H1 (cell line): ENCODE results near the gene KRTCAP2. TPM values are rescaled to one million over a fixed set of nuclear protein-coding genes. Genes with fewer than 3 reads are reported as not detected.
A peak's percentile ranks its signal among the peaks of the same experiment; 100 is the strongest.

Source experiments
- CTCF ChIA-PET: fragments of 300-600 bp; sonication (Branson Sonifier 250); formaldehyde crosslinking; loops from one replicate; lab custom pipeline; 2021; ENCODE audit not compliant: partially characterized antibody; lab: Charles Lee
- POLR2A ChIA-PET: fragments of 300-600 bp; sonication (Branson Sonifier 250); formaldehyde crosslinking; loops from one replicate; lab custom pipeline; 2021; ENCODE audit warnings: inconsistent platforms; ENCODE audit not compliant: partially characterized antibody; lab: Charles Lee
- DNase-seq, 2 experiments: peaks; one replicate each; pipeline versions ENCODE4 v3.0.0 to v3.0.0-alpha.2; 2010 to 2022; ENCODE audit warnings: low spot score in 2 of 2, low read depth in 1 of 2, mixed read lengths in 1 of 2
- FAIRE-seq: peaks from 2 replicates; lab custom pipeline; 2011; peaks lifted over from hg19 to GRCh38; lab: Jason Lieb, UNC
- H2AFZ ChIP-seq: 2 replicates; pipeline ENCODE4 v1.8.1; 2012; ENCODE audit warnings: low read length, inconsistent platforms
- H2AK5ac ChIP-seq: 2 replicates; pipeline ENCODE4 v1.6.1; 2013; ENCODE audit warnings: low read depth, low read length
- H2BK120ac ChIP-seq: replicated peaks from 2 replicates; pipeline ENCODE3; 2013; ENCODE audit warnings: low read depth, low read length, inconsistent platforms
- H2BK12ac ChIP-seq: 2 replicates; pipeline ENCODE4 v1.6.1; 2013; ENCODE audit warnings: low read depth, low read length
- H2BK15ac ChIP-seq: 2 replicates; pipeline ENCODE4 v1.6.1; 2013; ENCODE audit warnings: low read length
- H2BK20ac ChIP-seq: 2 replicates; pipeline ENCODE4 v1.6.1; 2013; ENCODE audit warnings: low read length
- H2BK5ac ChIP-seq: 2 replicates; pipeline ENCODE4 v1.6.1; 2013; ENCODE audit warnings: low read depth, low read length
- H3K14ac ChIP-seq: 2 replicates; pipeline ENCODE4 v1.6.1; 2013; ENCODE audit warnings: inconsistent platforms; ENCODE audit not compliant: insufficient read length
- H3K18ac ChIP-seq: 2 replicates; pipeline ENCODE4 v1.6.1; 2013; ENCODE audit warnings: low read length; ENCODE audit errors: extremely low read depth
- H3K23ac ChIP-seq: 2 replicates; pipeline ENCODE4 v1.6.1; 2013; ENCODE audit warnings: inconsistent platforms; ENCODE audit not compliant: insufficient read length
- H3K23me2 ChIP-seq: 2 replicates; pipeline ENCODE4 v1.6.1; 2013; ENCODE audit warnings: low read depth, low read length
- H3K27ac ChIP-seq: 2 replicates; pipeline ENCODE4 v1.6.1; 2011; ENCODE audit warnings: low read depth, low read length, inconsistent platforms
- H3K27me3 ChIP-seq, 4 experiments: replicated peaks in 1 of 4; 1 replicate in 1 of 4; 2 replicates in 3 of 4; pipeline versions ENCODE4 v1.6.1 to v1.8.1; 2011 to 2013; ENCODE audit warnings: low read length in 3 of 4, mild to moderate bottlenecking in 3 of 4, inconsistent platforms in 2 of 4, mixed read lengths in 2 of 4, moderate library complexity in 1 of 4; ENCODE audit not compliant: control insufficient read depth in 3 of 4, insufficient read depth in 3 of 4; ENCODE audit errors: extremely low read depth in 1 of 4
- H3K36me3 ChIP-seq, 4 experiments: 2 replicates each; pipeline versions ENCODE4 v1.6.1 to v1.8.1; 2011 to 2013; ENCODE audit warnings: mild to moderate bottlenecking in 4 of 4, low read length in 3 of 4, moderate library complexity in 2 of 4, control low read depth in 1 of 4, inconsistent platforms in 1 of 4; ENCODE audit not compliant: insufficient read depth in 4 of 4, control insufficient read depth in 2 of 4
- H3K4ac ChIP-seq: replicated peaks from 2 replicates; pipeline ENCODE3; 2013; ENCODE audit warnings: low read length, low read depth, mixed read lengths, inconsistent platforms; ENCODE audit not compliant: insufficient read length
- H3K4me1 ChIP-seq, 4 experiments: replicated peaks in 1 of 4; 1 replicate in 1 of 4; 2 replicates in 3 of 4; pipeline versions ENCODE4 v1.6.1 to v1.8.1; 2011 to 2013; ENCODE audit warnings: low read length in 3 of 4, inconsistent platforms in 2 of 4, mixed read lengths in 1 of 4; ENCODE audit not compliant: insufficient read depth in 4 of 4, control insufficient read depth in 3 of 4
- H3K4me2 ChIP-seq, 2 experiments: 2 replicates each; pipeline versions ENCODE4 v1.6.1 to v1.8.1; 2011 to 2013; ENCODE audit warnings: low read depth in 2 of 2, low read length in 2 of 2, control low read depth in 1 of 2, inconsistent platforms in 1 of 2, mild to moderate bottlenecking in 1 of 2; ENCODE audit not compliant: insufficient read depth in 1 of 2
- H3K4me3 ChIP-seq, 4 experiments: fragments of 200-600, 300-600 bp in 1 of 4; sonication (generic), shearing (Covaris generic), sonication (Bioruptor Twin) in 1 of 4; 2 replicates each; pipeline versions ENCODE4 v1.5.1 to v1.8.1; 2011 to 2016; ENCODE audit warnings: low read length in 4 of 4, low read depth in 3 of 4, control low read depth in 2 of 4, inconsistent platforms in 2 of 4, mild to moderate bottlenecking in 2 of 4, mixed read lengths in 1 of 4, moderate library complexity in 1 of 4; ENCODE audit not compliant: insufficient read depth in 2 of 4; ENCODE audit errors: extremely low read depth in 1 of 4
- H3K56ac ChIP-seq: replicated peaks from 2 replicates; pipeline ENCODE3; 2013; ENCODE audit warnings: low read depth, mild to moderate bottlenecking, mixed read lengths, low read length, inconsistent platforms; ENCODE audit not compliant: insufficient read length
- H3K79me1 ChIP-seq: 2 replicates; pipeline ENCODE4 v1.6.1; 2013; ENCODE audit warnings: low read depth, low read length, control low read depth
- H3K79me2 ChIP-seq, 2 experiments: 2 replicates each; pipeline versions ENCODE4 v1.6.1 to v1.8.1; 2012 to 2013; ENCODE audit warnings: low read length in 2 of 2, mild to moderate bottlenecking in 2 of 2, inconsistent platforms in 1 of 2; ENCODE audit not compliant: insufficient read depth in 2 of 2, control insufficient read depth in 1 of 2
- H3K9ac ChIP-seq, 4 experiments: replicated peaks in 1 of 4; 1 replicate in 1 of 4; 2 replicates in 3 of 4; pipeline versions ENCODE4 v1.6.1 to v1.8.1; 2011 to 2013; ENCODE audit warnings: low read depth in 3 of 4, low read length in 3 of 4, control low read depth in 2 of 4, mild to moderate bottlenecking in 2 of 4, moderate library complexity in 2 of 4, inconsistent platforms in 1 of 4; ENCODE audit errors: extremely low read depth in 1 of 4
- H3K9me3 ChIP-seq, 2 experiments: 2 replicates each; pipeline versions ENCODE4 v1.6.1 to v1.8.1; 2012 to 2013; ENCODE audit warnings: mild to moderate bottlenecking in 2 of 2, moderate library complexity in 2 of 2, control low read depth in 1 of 2, inconsistent platforms in 1 of 2, low read depth in 1 of 2, low read length in 1 of 2, mixed read lengths in 1 of 2; ENCODE audit not compliant: insufficient read depth in 2 of 2
- H4K20me1 ChIP-seq, 2 experiments: replicated peaks in 1 of 2; 2 replicates each; pipeline versions ENCODE3 to v1.8.1; 2011 to 2013; ENCODE audit warnings: inconsistent platforms in 2 of 2, low read length in 2 of 2, mild to moderate bottlenecking in 1 of 2; ENCODE audit not compliant: insufficient read depth in 2 of 2, control insufficient read depth in 1 of 2
- H4K5ac ChIP-seq: 2 replicates; pipeline ENCODE4 v1.6.1; 2013; ENCODE audit warnings: low read length, low read depth, mixed read lengths, inconsistent platforms; ENCODE audit not compliant: insufficient read length
- H4K8ac ChIP-seq: 2 replicates; pipeline ENCODE4 v1.8.0; 2013; ENCODE audit warnings: mild to moderate bottlenecking, moderate library complexity, low read length, inconsistent platforms; ENCODE audit not compliant: insufficient read depth; ENCODE audit errors: extremely low read depth
- H4K91ac ChIP-seq: replicated peaks from 2 replicates; pipeline ENCODE3; 2013; ENCODE audit warnings: low read length, mixed read lengths, inconsistent platforms; ENCODE audit not compliant: insufficient read length
- KDM1A ChIP-seq: fragments of 200-600, 300-600 bp; sonication (generic); IDR thresholded peaks from 2 replicates; pipeline ENCODE4 v1.7.1; 2016; ENCODE audit warnings: mild to moderate bottlenecking, low read length, borderline replicate concordance
- WGBS, 2 experiments: shearing (Covaris generic) in 1 of 2; methylation state at CpG; one replicate each; pipeline versions ENCODE4 v1.1.6 to v1.1.7; 2013 to 2015; ENCODE audit warnings: low lambda C conversion rate in 2 of 2, mixed read lengths in 2 of 2, inconsistent platforms in 1 of 2, low coverage in 1 of 2, missing lambda C conversion rate in 1 of 2; ENCODE audit not compliant: insufficient replicate concordance in 2 of 2, insufficient coverage in 1 of 2, insufficient read length in 1 of 2; ENCODE audit errors: extremely low coverage in 1 of 2, missing lambda C conversion rate in 1 of 2; 5-methylcytosine and 5-hydroxymethylcytosine counted together
- polyA plus RNA-seq, 7 experiments: library from polyadenylated mRNA; depleted of rRNA in 3 of 7; stranded (reverse) in 5 of 7; unstranded in 2 of 7; fragments of >200 nt in 5 of 7; fragments of 200-250 nt in 2 of 7; gene quantifications; 1 replicate in 5 of 7; 2 replicates in 1 of 7; 4 replicates in 1 of 7; pipeline versions ENCODE4 v1.2.1 to v1.2.3, GENCODE V29; 2011 to 2013; ENCODE audit warnings: missing spikeins in 2 of 7, mixed read lengths in 2 of 7
- total RNA-seq: library from RNA; stranded (reverse); fragmentation: NEBNext Ultra II Directional; extraction: Animal tissue kit (Norgen Biotek cat#: 25700); gene quantifications from 2 replicates; pipeline ENCODE4 v1.2.1, GENCODE V29; 2021

KRTCAP2 gene
- total and polyA plus RNA-seq, 2 of the 8 experiments (the other 6 are each of a cell fraction or from before 2014, with no cell fraction given): 146 to 317 TPM

DNA sequence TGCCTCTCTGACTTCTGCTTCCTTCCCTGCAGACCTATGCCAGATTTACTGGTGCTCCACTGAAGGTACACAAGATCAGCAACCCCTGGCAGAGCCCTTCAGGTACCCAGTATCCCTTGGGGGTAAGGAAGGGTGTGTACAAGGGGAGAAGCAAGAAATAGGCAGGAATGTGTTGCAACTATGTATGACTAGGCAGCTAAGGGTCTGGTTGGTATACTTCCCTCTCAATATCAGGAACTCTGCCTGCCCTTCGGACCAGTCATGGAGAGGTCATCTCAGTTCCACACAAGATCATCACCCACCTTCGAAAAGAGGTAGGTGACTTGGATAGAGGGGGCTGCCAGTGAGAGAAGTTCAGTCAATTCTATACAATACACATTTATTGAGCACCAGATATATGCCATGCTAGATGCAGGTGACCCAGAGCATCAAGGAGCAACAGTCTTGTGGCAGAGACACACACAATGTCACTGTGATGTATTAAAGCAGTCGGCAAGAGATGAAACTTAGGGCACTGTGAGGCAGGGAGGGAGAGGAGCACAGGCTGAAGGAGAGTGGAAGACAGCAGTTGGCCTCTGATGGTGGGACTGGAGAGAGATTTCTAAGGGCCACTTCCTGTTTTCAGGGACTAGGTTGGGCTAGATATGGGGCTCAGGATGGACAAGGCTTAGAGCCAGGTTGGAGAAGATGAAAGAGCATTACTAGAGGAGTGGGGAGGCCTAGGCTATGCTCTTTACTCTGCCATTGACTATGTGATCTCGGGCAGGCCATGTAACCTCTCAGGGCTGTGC is 37.4 kb upstream of the KRTCAP2 start:
- POLR2A ChIA-PET: interaction anchor here (1.3 to 19.4 kb wide), 5 partner anchors 13 to 52 kb away, joined by 3 to 512 read pairs (median 235); partner anchors contain the start of genes KRTCAP2, SCAMP3 and TRIM46
- H3K9ac ChIP-seq: no peak overlapping the region
- WGBS, 2 experiments: 93% methylated on average over 4 of the region's 4 CpGs; no CpG with 5 or more reads in 1 of the 2 experiments
- H3K23me2 ChIP-seq: peaks cover 17% of the 10 kb centered on the region
- no peak overlapping the region for H3K23ac ChIP-seq
- no peak overlapping the region for H3K4ac ChIP-seq
- no peak overlapping the region for H3K56ac ChIP-seq
- no peak overlapping the region for H4K8ac ChIP-seq
- no peak overlapping the region for H3K27ac ChIP-seq
- no peak overlapping the region for H3K18ac ChIP-seq
- H4K5ac ChIP-seq: no peak overlapping the region
- H3K27me3 ChIP-seq: peaks cover 0 to 3% (median 0%) of the 10 kb centered on the region in 4 experiments; a peak in 2 of 7 replicates
- H3K14ac ChIP-seq: no peak overlapping the region
- H3K4me1 ChIP-seq: peaks cover 3 to 20% (median 11%) of the 10 kb centered on the region in 4 experiments
- H3K4me2 ChIP-seq: peak overlapping the region in 1 of 2 experiments; percentile 91; a peak in 1 of 4 replicates
- DNase-seq: no peak
- FAIRE-seq: no peak
- peak overlapping the region in 1 of 4 experiments; percentile 86; a peak in 1 of 8 replicates for H3K4me3 ChIP-seq
- no peak overlapping the region for H2BK15ac ChIP-seq
- no peak overlapping the region for H2AFZ ChIP-seq
- H2BK12ac ChIP-seq: no peak overlapping the region
- H2BK120ac ChIP-seq: no peak overlapping the region
- TF ChIP-seq KDM1A: no peak
- TF ChIP-seq, all 59 proteins: peak for 0
- no peak overlapping the region for H2BK20ac ChIP-seq
- H4K20me1 ChIP-seq: peaks cover 0 to 4% of the 10 kb centered on the region in 2 experiments
- CTCF ChIA-PET: interaction anchor here (0.6 to 5.7 kb wide), 3 partner anchors 15 to 1208 kb away, joined by 3 to 62 read pairs (median 5); no protein-coding TSS in a partner anchor
- no peak overlapping the region for H2BK5ac ChIP-seq
- no peak overlapping the region for H2AK5ac ChIP-seq
- no peak overlapping the region for H4K91ac ChIP-seq
- no peaks in the 10 kb centered on the region for H3K36me3 ChIP-seq
- no peaks in the 10 kb centered on the region for H3K79me2 ChIP-seq
- no peaks in the 10 kb centered on the region for H3K79me1 ChIP-seq
- no peaks in the 10 kb centered on the region for H3K9me3 ChIP-seq
